MCF 10A (cell line): ENCODE results near the gene CTNNA1. TPM values are rescaled to one million over a fixed set of nuclear protein-coding genes. Genes with fewer than 3 reads are reported as not detected.

ENCODE experiments used
- BruUV-seq: library from RNA; stranded (reverse); fragments of 400-500 nt; replicated peaks from 2 replicates; lab custom pipeline; 2021; lab: Mats Ljungman, UMichigan
- CTCF ChIA-PET: fragments of 300-600 bp; sonication (Branson Sonifier 250); formaldehyde crosslinking; extraction: SDS; loops from one replicate; lab custom pipeline; 2021; ENCODE audit warnings: antibody characterized with exemption, inconsistent platforms; lab: Yijun Ruan, JAX
- POLR2A ChIA-PET: fragments of 300-600, 350-650 bp; sonication (Branson Sonifier 250); formaldehyde crosslinking; extraction: SDS; loops from one replicate; lab custom pipeline; 2020; ENCODE audit warnings: antibody characterized with exemption, inconsistent platforms; lab: Yijun Ruan, JAX
- DNase-seq: peaks from one replicate; pipeline ENCODE4 v3.0.0-alpha.2; 2018; ENCODE audit not compliant: unreplicated experiment
- H3K27ac Mint-ChIP-seq: one replicate; pipeline ENCODE4 v1.8.0; 2022; ENCODE audit warnings: mild to moderate bottlenecking, low read depth, mixed read lengths; ENCODE audit not compliant: unreplicated experiment
- H3K27me3 Mint-ChIP-seq: one replicate; pipeline ENCODE4 v1.8.0; 2022; ENCODE audit warnings: mixed read lengths; ENCODE audit not compliant: insufficient read depth, unreplicated experiment
- H3K36me3 Mint-ChIP-seq: one replicate; pipeline ENCODE4 v1.8.0; 2022; ENCODE audit warnings: mild to moderate bottlenecking, moderate library complexity, mixed read lengths; ENCODE audit not compliant: insufficient read depth, unreplicated experiment
- H3K4me1 Mint-ChIP-seq: one replicate; pipeline ENCODE4 v1.8.0; 2022; ENCODE audit warnings: mixed read lengths; ENCODE audit not compliant: insufficient read depth, unreplicated experiment
- H3K4me3 Mint-ChIP-seq: one replicate; pipeline ENCODE4 v1.8.0; 2022; ENCODE audit warnings: mild to moderate bottlenecking, moderate library complexity, mixed read lengths; ENCODE audit not compliant: unreplicated experiment
- H3K9me3 Mint-ChIP-seq: one replicate; pipeline ENCODE4 v1.8.0; 2022; ENCODE audit warnings: mixed read lengths; ENCODE audit not compliant: unreplicated experiment
- CTCF ChIP-seq: fragments of 200-600 bp; IDR thresholded peaks from one replicate; pipeline ENCODE4 v1.8.0; 2022; ENCODE audit warnings: antibody characterized with exemption, mild to moderate bottlenecking; ENCODE audit not compliant: unreplicated experiment
- intact Hi-C: fragments of 100-400 bp; cut with micrococcal nuclease; formaldehyde crosslinking; loops from 2 replicates; pipeline ENCODE4 v1.14.1; 2022
- total RNA-seq: library from RNA; stranded (reverse); gene quantifications from 2 replicates; pipeline ENCODE4 v1.2.3, GENCODE V29; 2022

CTNNA1 gene
- total RNA-seq, 1 experiment from 2014 or later: 519 TPM

- intact Hi-C loops: loop anchor here (5.0 kb wide), 2 partner anchors 294 to 326 kb away; no protein-coding TSS in a partner anchor
- H3K27ac Mint-ChIP-seq: peak overlapping the region; percentile 10
- ChIA-PET POLR2A (no interaction called here), CTCF (interaction anchor here (1.4 kb wide), 1 partner anchor 110 kb away, joined by 3 read pairs; no protein-coding TSS in a partner anchor)
- H3K4me3 Mint-ChIP-seq: no peak overlapping the region
- no peaks in the 10 kb centered on the region for H3K27me3 Mint-ChIP-seq
- H3K4me1 Mint-ChIP-seq: no peaks in the 10 kb centered on the region
- DNase-seq: no peak
- H3K9me3 Mint-ChIP-seq: no peaks in the 10 kb centered on the region
- peaks cover 83% of the 10 kb centered on the region for H3K36me3 Mint-ChIP-seq
- no peak for TF ChIP-seq CTCF
- no TSS peak for BruUV-seq
Measured at GRCh38 chr5:138936225-138936967, 183.2 kb downstream of the CTNNA1 start.

GRCh38 chr5:138936968-138937345 is 183.7 kb downstream of the CTNNA1 start:
- Mint-ChIP-seq H3K36me3 (peaks cover 78% of the 10 kb centered on the region), H3K27ac (peak overlapping the region; percentile 10), H3K27me3 (no peaks in the 10 kb centered on the region), H3K4me3 (no peak overlapping the region), H3K4me1 (no peaks in the 10 kb centered on the region), H3K9me3 (no peaks in the 10 kb centered on the region)
- no peak for TF ChIP-seq CTCF
- ChIA-PET CTCF (interaction anchor here (1.1 to 1.4 kb wide), 2 partner anchors 102 to 111 kb away, joined by 3 read pairs; no protein-coding TSS in a partner anchor), POLR2A (no interaction called here)
- no TSS peak for BruUV-seq
- DNase-seq: no peak
- intact Hi-C loops: loop anchor here (5.0 kb wide), 2 partner anchors 295 to 325 kb away; no protein-coding TSS in a partner anchor

- no peak overlapping the region for H3K4me3 Mint-ChIP-seq
- ChIA-PET CTCF (interaction anchor here (0.5 to 1.1 kb wide), 2 partner anchors 39 to 103 kb away, joined by 3 read pairs; no protein-coding TSS in a partner anchor), POLR2A (interaction anchor here (0.6 kb wide), 1 partner anchor 328 kb away, joined by 3 read pairs; no protein-coding TSS in a partner anchor)
- intact Hi-C loops: loop anchor here (5.0 kb wide), 2 partner anchors 295 to 325 kb away; no protein-coding TSS in a partner anchor
- H3K9me3 Mint-ChIP-seq: no peaks in the 10 kb centered on the region
- no TSS peak for BruUV-seq
- no peak for DNase-seq
- peaks cover 74% of the 10 kb centered on the region for H3K36me3 Mint-ChIP-seq
- H3K4me1 Mint-ChIP-seq: no peaks in the 10 kb centered on the region
- no peaks in the 10 kb centered on the region for H3K27me3 Mint-ChIP-seq
- no peak for TF ChIP-seq CTCF
- H3K27ac Mint-ChIP-seq: peak overlapping the region; percentile 68
Measured at GRCh38 chr5:138937392-138938387, 184.5 kb downstream of the CTNNA1 start.
